ENCODE data around the gene CROCC2. TPM values are rescaled to one million over a fixed set of nuclear protein-coding genes. Genes with fewer than 3 reads are reported as not detected.

CROCC2 gene
- total RNA-seq (2021; fragmentation: NEBNext Ultra II Directional; extraction: Animal tissue kit (Norgen Biotek cat#: 25700)), result not detected
- long read RNA-seq, result 0 reads

GRCh38 chr2:240906141-240906910 is at the start of gene CROCC2:
TSS of gene CROCC2 (plus strand) at chr2:240906336. CDS start at chr2:240906514, 178 bp downstream.
- Mint-ChIP-seq H3K36me3 (ENCODE audit: low read depth) (no peaks in the 10 kb centered on the region), H3K4me1 (ENCODE audit: low read depth) (peaks cover 7% of the 10 kb centered on the region), H3K4me3 (no peak within 1 kb of the TSS)

GRCh38 chr2:240857039-240858008 is 48.8 kb upstream of the CROCC2 start:
- TF ChIP-seq CTCF (IDR thresholded peaks at IDR 0.05), result no peak
- H3K36me3 Mint-ChIP-seq (ENCODE audit: low read depth), result no peaks in the 10 kb centered on the region
- DNase-seq, result no peak
- no peaks in the 10 kb centered on the region for H3K4me1 Mint-ChIP-seq (ENCODE audit: low read depth)
- H3K9me3 Mint-ChIP-seq, result no peaks in the 10 kb centered on the region; the same call in 1 of the 2 replicates
- no peak overlapping the region for H3K27ac Mint-ChIP-seq
- H3K27me3 Mint-ChIP-seq (ENCODE audit: insufficient read depth), result peaks cover 47% of the 10 kb centered on the region
- H3K4me3 Mint-ChIP-seq, result no peak overlapping the region

More at GRCh38 chr2:240906141-240906910, at the start of gene CROCC2:
- H3K27ac Mint-ChIP-seq, result no peak within 1 kb of the TSS
- TF ChIP-seq CTCF (IDR thresholded peaks at IDR 0.05), result no peak
- H3K27me3 Mint-ChIP-seq (ENCODE audit: insufficient read depth), result peaks cover 26% of the 10 kb centered on the region
- H3K9me3 Mint-ChIP-seq, result no peaks in the 10 kb centered on the region
- no peak for DNase-seq

GRCh38 chr2:240858321-240858720 is 47.8 kb upstream of the CROCC2 start:
- H3K27me3 Mint-ChIP-seq (ENCODE audit: insufficient read depth), result peaks cover 46% of the 10 kb centered on the region
- H3K9me3 Mint-ChIP-seq, result no peaks in the 10 kb centered on the region; the same call in 1 of the 2 replicates
- H3K4me3 Mint-ChIP-seq, result no peak overlapping the region
- H3K27ac Mint-ChIP-seq, result no peak overlapping the region
- H3K4me1 Mint-ChIP-seq (ENCODE audit: low read depth), result no peaks in the 10 kb centered on the region
- no peak for TF ChIP-seq CTCF (IDR thresholded peaks at IDR 0.05)
- no peaks in the 10 kb centered on the region for H3K36me3 Mint-ChIP-seq (ENCODE audit: low read depth)
- no peak for DNase-seq

- no peaks in the 10 kb centered on the region; the same call in 1 of the 2 replicates for H3K9me3 Mint-ChIP-seq
- H3K4me3 Mint-ChIP-seq, result no peak overlapping the region
- H3K27me3 Mint-ChIP-seq (ENCODE audit: insufficient read depth), result peaks cover 48% of the 10 kb centered on the region
- no peak for TF ChIP-seq CTCF (IDR thresholded peaks at IDR 0.05)
- H3K36me3 Mint-ChIP-seq (ENCODE audit: low read depth), result no peaks in the 10 kb centered on the region
- no peak for DNase-seq
- H3K4me1 Mint-ChIP-seq (ENCODE audit: low read depth), result no peaks in the 10 kb centered on the region
- no peak overlapping the region for H3K27ac Mint-ChIP-seq
Measured at GRCh38 chr2:240858871-240859270, 47.3 kb upstream of the CROCC2 start.

- Mint-ChIP-seq H3K9me3 (no peaks in the 10 kb centered on the region), H3K27ac (no peak overlapping the region), H3K4me3 (no peak overlapping the region), H3K36me3 (ENCODE audit: low read depth) (no peaks in the 10 kb centered on the region), H3K4me1 (ENCODE audit: low read depth) (no peaks in the 10 kb centered on the region), H3K27me3 (ENCODE audit: insufficient read depth) (peaks cover 60% of the 10 kb centered on the region)
- no peak for DNase-seq
- no peak for TF ChIP-seq CTCF (IDR thresholded peaks at IDR 0.05)
Measured at GRCh38 chr2:240861547-240861946, 44.6 kb upstream of the CROCC2 start.
